Caco-2 (cell line): ENCODE measurements around the gene CNKSR3. TPM values are rescaled to one million over a fixed set of nuclear protein-coding genes. Genes with fewer than 3 reads are reported as not detected.

Experiments
- BruUV-seq: library from RNA; stranded (reverse); fragments of 400-500 nt; replicated peaks from 2 replicates; lab custom pipeline; 2021; lab: Mats Ljungman, UMichigan
- CTCF ChIA-PET: fragments of 300-600 bp; sonication (Branson Sonifier 250); formaldehyde crosslinking; loops from one replicate; lab custom pipeline; 2022; ENCODE audit warnings: antibody characterized with exemption; lab: Charles Lee
- POLR2A ChIA-PET: fragments of 300-600 bp; sonication (Branson Sonifier 250); formaldehyde crosslinking; loops from one replicate; lab custom pipeline; 2022; ENCODE audit warnings: antibody characterized with exemption; lab: Charles Lee
- DNase-seq, 2 experiments: peaks; one replicate each; pipeline versions ENCODE4 v3.0.0 to v3.0.0-alpha.2; 2020 to 2022
- H3K27me3 ChIP-seq: replicated peaks from 2 replicates; pipeline ENCODE4 v1.6.0; 2011; ENCODE audit warnings: low read length; ENCODE audit not compliant: control insufficient read depth, insufficient read depth
- H3K36me3 ChIP-seq: 2 replicates; pipeline ENCODE4 v1.5.1; 2011; ENCODE audit warnings: low read length; ENCODE audit not compliant: control insufficient read depth, insufficient read depth
- H3K4me1 ChIP-seq: fragments of 250-450 bp; sonication (Bioruptor Pico); 2 replicates; pipeline ENCODE4 v1.5.1; 2020; ENCODE audit warnings: mild to moderate bottlenecking
- H3K4me3 ChIP-seq: 2 replicates; pipeline ENCODE4 v1.5.1; 2011; ENCODE audit warnings: low read depth, mild to moderate bottlenecking, control low read depth, low read length
- H3K9me3 ChIP-seq: fragments of 250-450 bp; sonication (Bioruptor Pico); 2 replicates; pipeline ENCODE4 v1.5.1; 2020; ENCODE audit warnings: mild to moderate bottlenecking, moderate library complexity
- H3K27ac Mint-ChIP-seq: one replicate; pipeline ENCODE4 v1.8.0; 2022; ENCODE audit warnings: mixed read lengths; ENCODE audit not compliant: unreplicated experiment
- H3K27me3 Mint-ChIP-seq: one replicate; pipeline ENCODE4 v1.8.0; 2022; ENCODE audit warnings: mixed read lengths; ENCODE audit not compliant: insufficient read depth, unreplicated experiment
- H3K36me3 Mint-ChIP-seq: one replicate; pipeline ENCODE4 v1.8.0; 2022; ENCODE audit warnings: mild to moderate bottlenecking, mixed read lengths; ENCODE audit not compliant: insufficient read depth, unreplicated experiment
- H3K4me1 Mint-ChIP-seq: one replicate; pipeline ENCODE4 v1.8.0; 2022; ENCODE audit warnings: low read depth, mixed read lengths; ENCODE audit not compliant: unreplicated experiment
- H3K4me3 Mint-ChIP-seq: one replicate; pipeline ENCODE4 v1.8.0; 2022; ENCODE audit warnings: mild to moderate bottlenecking, moderate library complexity, mixed read lengths; ENCODE audit not compliant: unreplicated experiment
- H3K9me3 Mint-ChIP-seq: one replicate; pipeline ENCODE4 v1.8.0; 2022; ENCODE audit warnings: mixed read lengths; ENCODE audit not compliant: unreplicated experiment
- CTCF ChIP-seq, 2 experiments: fragments of 200-600 bp in 1 of 2; IDR thresholded peaks; 1 replicate in 1 of 2; 2 replicates in 1 of 2; pipeline versions ENCODE4 v1.5.1 to v1.8.0; 2011 to 2022; ENCODE audit warnings: antibody characterized with exemption in 1 of 2, control low read depth in 1 of 2, inconsistent platforms in 1 of 2, low read depth in 1 of 2, low read length in 1 of 2, mild to moderate bottlenecking in 1 of 2, moderate library complexity in 1 of 2; ENCODE audit not compliant: insufficient read depth in 1 of 2, severe bottlenecking in 1 of 2, unreplicated experiment in 1 of 2
- intact Hi-C: fragments of 100-400 bp; cut with micrococcal nuclease; formaldehyde crosslinking; loops from one replicate; pipeline ENCODE4 v1.10.0; 2022; ENCODE audit not compliant: unreplicated experiment
- total RNA-seq: library from RNA; stranded (reverse); gene quantifications from 2 replicates; pipeline ENCODE4 v1.2.3, GENCODE V29; 2022

CNKSR3 gene
- total RNA-seq, 1 experiment from 2014 or later = 33.1 TPM

- intact Hi-C loops = no loop called here
- Mint-ChIP-seq H3K27ac (no peak overlapping the region), H3K9me3 (peaks cover 10% of the 10 kb centered on the region), H3K36me3 (no peaks in the 10 kb centered on the region), H3K4me3 (no peak overlapping the region), H3K4me1 (peaks cover 6% of the 10 kb centered on the region), H3K27me3 (no peaks in the 10 kb centered on the region)
- no peak for DNase-seq
- Histone ChIP-seq H3K4me3 (no peak overlapping the region), H3K9me3 (no peaks in the 10 kb centered on the region), H3K36me3 (no peaks in the 10 kb centered on the region), H3K4me1 (no peaks in the 10 kb centered on the region), H3K27me3 (no peaks in the 10 kb centered on the region)
- POLR2A ChIA-PET = no interaction called here
- no peak for TF ChIP-seq CTCF (IDR thresholded peaks at IDR 0.05; ENCODE audit: insufficient read depth in 1 of 2, low read depth in 1 of 2, low read length in 1 of 2, severe bottlenecking in 1 of 2, unreplicated experiment in 1 of 2)
- CTCF ChIA-PET = interaction anchor here (0.7 kb wide), 1 partner anchor 9 kb away, joined by 4 read pairs; no protein-coding TSS in a partner anchor
- no TSS peak for BruUV-seq
Observed at GRCh38 chr6:154363821-154364220, 146.7 kb downstream of the CNKSR3 start.

GRCh38 chr6:154361476-154361875, 149.0 kb downstream of the CNKSR3 start:
- Histone ChIP-seq H3K36me3 (no peaks in the 10 kb centered on the region), H3K4me1 (no peaks in the 10 kb centered on the region), H3K4me3 (no peak overlapping the region), H3K27me3 (no peaks in the 10 kb centered on the region), H3K9me3 (no peaks in the 10 kb centered on the region)
- peaks cover 10% of the 10 kb centered on the region for H3K9me3 Mint-ChIP-seq
- H3K27me3 Mint-ChIP-seq = no peaks in the 10 kb centered on the region
- no peak overlapping the region for H3K4me3 Mint-ChIP-seq
- no peak for DNase-seq
- no peak for TF ChIP-seq CTCF (IDR thresholded peaks at IDR 0.05; ENCODE audit: insufficient read depth in 1 of 2, low read depth in 1 of 2, low read length in 1 of 2, severe bottlenecking in 1 of 2, unreplicated experiment in 1 of 2)
- peaks cover 6% of the 10 kb centered on the region for H3K4me1 Mint-ChIP-seq
- no peak overlapping the region for H3K27ac Mint-ChIP-seq
- ChIA-PET POLR2A (no interaction called here), CTCF (no interaction called here)
- intact Hi-C loops = no loop called here
- no TSS peak for BruUV-seq
- no peaks in the 10 kb centered on the region for H3K36me3 Mint-ChIP-seq

- Mint-ChIP-seq H3K27me3 (no peaks in the 10 kb centered on the region), H3K4me1 (peaks cover 6% of the 10 kb centered on the region), H3K9me3 (peaks cover 10% of the 10 kb centered on the region), H3K36me3 (no peaks in the 10 kb centered on the region), H3K27ac (no peak overlapping the region), H3K4me3 (no peak overlapping the region)
- Histone ChIP-seq H3K4me3 (no peak overlapping the region), H3K27me3 (no peaks in the 10 kb centered on the region), H3K4me1 (no peaks in the 10 kb centered on the region), H3K36me3 (no peaks in the 10 kb centered on the region), H3K9me3 (no peaks in the 10 kb centered on the region)
- ChIA-PET CTCF (no interaction called here), POLR2A (no interaction called here)
- BruUV-seq = no TSS peak
- intact Hi-C loops = no loop called here
- TF ChIP-seq CTCF (IDR thresholded peaks at IDR 0.05; ENCODE audit: insufficient read depth in 1 of 2, low read depth in 1 of 2, low read length in 1 of 2, severe bottlenecking in 1 of 2, unreplicated experiment in 1 of 2) = no peak
- DNase-seq = no peak
Observed at GRCh38 chr6:154360476-154360875, 150.0 kb downstream of the CNKSR3 start.
